ENCODE data around the gene HHLA2.
A peak's percentile ranks its signal among the peaks of the same experiment; 100 is the strongest.

Gene HHLA2

GRCh38 chr3:108406063-108406660 is 109.8 kb downstream of the HHLA2 start:
- Histone ChIP-seq H3K36me3 (ENCODE audit: control insufficient read depth, insufficient read depth, low read length) (no peaks in the 10 kb centered on the region), H2BK120ac (ENCODE audit: low read depth, low read length) (no peak overlapping the region), H2BK5ac (ENCODE audit: low read length) (no peak overlapping the region), H4K8ac (ENCODE audit: low read depth, low read length) (no peak overlapping the region), H3K4me1 (ENCODE audit: control insufficient read depth, low read depth, low read length) (no peaks in the 10 kb centered on the region), H3K27ac (ENCODE audit: low read depth, low read length) (no peak overlapping the region), H3K27me3 (ENCODE audit: insufficient read depth, low read length, poor library complexity) (no peaks in the 10 kb centered on the region), H3K4me2 (ENCODE audit: low read length) (no peak overlapping the region), H3K79me1 (ENCODE audit: low read length) (no peaks in the 10 kb centered on the region), H3K79me2 (ENCODE audit: control insufficient read depth, insufficient read depth, low read length) (no peaks in the 10 kb centered on the region), H2BK15ac (replicated peaks; ENCODE audit: low read depth) (no peak overlapping the region), H3K56ac (ENCODE audit: low read length) (no peak overlapping the region), H2AK5ac (ENCODE audit: low read length) (no peak overlapping the region), H4K5ac (ENCODE audit: low read length) (no peak overlapping the region), H3K4me3 (ENCODE audit: low read length) (no peak overlapping the region), H3K9ac (ENCODE audit: low read length) (no peak overlapping the region), H3K18ac (ENCODE audit: low read length) (no peak overlapping the region), H3K4ac (ENCODE audit: low read depth, low read length) (no peak overlapping the region), H3K23ac (ENCODE audit: low read length) (no peak overlapping the region)
- WGBS (ENCODE audit: extremely low coverage, insufficient coverage, low lambda C conversion rate): no CpG with 5 or more reads among the region's 3 CpGs
- no peak for DNase-seq

GRCh38 chr3:108406661-108407206 is 110.4 kb downstream of the HHLA2 start:
- no CpG with 5 or more reads among the region's 7 CpGs for WGBS (ENCODE audit: extremely low coverage, insufficient coverage, low lambda C conversion rate)
- H3K9ac ChIP-seq (ENCODE audit: low read length): no peak overlapping the region
- peak; percentile 62 for DNase-seq

GRCh38 chr3:108407886-108408285 is 111.5 kb downstream of the HHLA2 start:
- WGBS (ENCODE audit: extremely low coverage, insufficient coverage, low lambda C conversion rate): no CpG with 5 or more reads among the region's 3 CpGs
- H3K4ac ChIP-seq (ENCODE audit: low read depth, low read length): no peak overlapping the region

More at GRCh38 chr3:108406661-108407206, 110.4 kb downstream of the HHLA2 start:
- Histone ChIP-seq H3K56ac (ENCODE audit: low read length) (no peak overlapping the region), H3K4me1 (ENCODE audit: control insufficient read depth, low read depth, low read length) (no peaks in the 10 kb centered on the region), H2BK5ac (ENCODE audit: low read length) (no peak overlapping the region), H2BK120ac (ENCODE audit: low read depth, low read length) (no peak overlapping the region), H4K8ac (ENCODE audit: low read depth, low read length) (no peak overlapping the region), H3K23ac (ENCODE audit: low read length) (no peak overlapping the region), H3K4ac (ENCODE audit: low read depth, low read length) (no peak overlapping the region), H2AK5ac (ENCODE audit: low read length) (no peak overlapping the region), H3K27ac (ENCODE audit: low read depth, low read length) (no peak overlapping the region), H3K79me2 (ENCODE audit: control insufficient read depth, insufficient read depth, low read length) (no peaks in the 10 kb centered on the region), H3K4me2 (ENCODE audit: low read length) (no peak overlapping the region), H3K18ac (ENCODE audit: low read length) (no peak overlapping the region), H3K4me3 (ENCODE audit: low read length) (no peak overlapping the region), H2BK15ac (replicated peaks; ENCODE audit: low read depth) (no peak overlapping the region), H3K27me3 (ENCODE audit: insufficient read depth, low read length, poor library complexity) (no peaks in the 10 kb centered on the region), H3K79me1 (ENCODE audit: low read length) (no peaks in the 10 kb centered on the region), H3K36me3 (ENCODE audit: control insufficient read depth, insufficient read depth, low read length) (no peaks in the 10 kb centered on the region), H4K5ac (ENCODE audit: low read length) (no peak overlapping the region)

GRCh38 chr3:108408883-108409799 is 112.8 kb downstream of the HHLA2 start:
- Histone ChIP-seq H3K4me1 (ENCODE audit: control insufficient read depth, low read depth, low read length) (no peaks in the 10 kb centered on the region), H3K4me3 (ENCODE audit: low read length) (no peak overlapping the region), H3K27ac (ENCODE audit: low read depth, low read length) (no peak overlapping the region), H3K79me1 (ENCODE audit: low read length) (no peaks in the 10 kb centered on the region), H3K4ac (ENCODE audit: low read depth, low read length) (no peak overlapping the region), H3K18ac (ENCODE audit: low read length) (no peak overlapping the region), H3K9ac (ENCODE audit: low read length) (no peak overlapping the region), H3K36me3 (ENCODE audit: control insufficient read depth, insufficient read depth, low read length) (no peaks in the 10 kb centered on the region), H3K4me2 (ENCODE audit: low read length) (no peak overlapping the region), H2AK5ac (ENCODE audit: low read length) (no peak overlapping the region), H3K27me3 (ENCODE audit: insufficient read depth, low read length, poor library complexity) (no peaks in the 10 kb centered on the region), H3K56ac (ENCODE audit: low read length) (no peak overlapping the region), H4K5ac (ENCODE audit: low read length) (no peak overlapping the region), H2BK15ac (replicated peaks; ENCODE audit: low read depth) (no peak overlapping the region), H2BK120ac (ENCODE audit: low read depth, low read length) (no peak overlapping the region), H3K23ac (ENCODE audit: low read length) (no peak overlapping the region), H4K8ac (ENCODE audit: low read depth, low read length) (no peak overlapping the region), H2BK5ac (ENCODE audit: low read length) (no peak overlapping the region), H3K79me2 (ENCODE audit: control insufficient read depth, insufficient read depth, low read length) (no peaks in the 10 kb centered on the region)
- no CpG with 5 or more reads among the region's 7 CpGs for WGBS (ENCODE audit: extremely low coverage, insufficient coverage, low lambda C conversion rate)
- no peak for DNase-seq

More at GRCh38 chr3:108407886-108408285, 111.5 kb downstream of the HHLA2 start:
- Histone ChIP-seq H3K27ac (ENCODE audit: low read depth, low read length) (no peak overlapping the region), H3K4me2 (ENCODE audit: low read length) (no peak overlapping the region), H2BK15ac (replicated peaks; ENCODE audit: low read depth) (no peak overlapping the region), H3K56ac (ENCODE audit: low read length) (no peak overlapping the region), H3K9ac (ENCODE audit: low read length) (no peak overlapping the region), H4K8ac (ENCODE audit: low read depth, low read length) (no peak overlapping the region), H3K4me1 (ENCODE audit: control insufficient read depth, low read depth, low read length) (no peaks in the 10 kb centered on the region), H2AK5ac (ENCODE audit: low read length) (no peak overlapping the region), H2BK120ac (ENCODE audit: low read depth, low read length) (no peak overlapping the region), H3K79me2 (ENCODE audit: control insufficient read depth, insufficient read depth, low read length) (no peaks in the 10 kb centered on the region), H3K23ac (ENCODE audit: low read length) (no peak overlapping the region), H3K36me3 (ENCODE audit: control insufficient read depth, insufficient read depth, low read length) (no peaks in the 10 kb centered on the region), H3K4me3 (ENCODE audit: low read length) (no peak overlapping the region), H3K18ac (ENCODE audit: low read length) (no peak overlapping the region), H3K27me3 (ENCODE audit: insufficient read depth, low read length, poor library complexity) (no peaks in the 10 kb centered on the region), H2BK5ac (ENCODE audit: low read length) (no peak overlapping the region), H4K5ac (ENCODE audit: low read length) (no peak overlapping the region), H3K79me1 (ENCODE audit: low read length) (no peaks in the 10 kb centered on the region)
- no peak for DNase-seq

GRCh38 chr3:108409800-108410178 is 113.4 kb downstream of the HHLA2 start:
- no CpG with 5 or more reads among the region's 4 CpGs for WGBS (ENCODE audit: extremely low coverage, insufficient coverage, low lambda C conversion rate)
- Histone ChIP-seq H2BK5ac (ENCODE audit: low read length) (no peak overlapping the region), H3K36me3 (ENCODE audit: control insufficient read depth, insufficient read depth, low read length) (no peaks in the 10 kb centered on the region)

More at GRCh38 chr3:108409800-108410178, 113.4 kb downstream of the HHLA2 start:
- no peak overlapping the region for H3K27ac ChIP-seq (ENCODE audit: low read depth, low read length)
- no peaks in the 10 kb centered on the region for H3K4me1 ChIP-seq (ENCODE audit: control insufficient read depth, low read depth, low read length)
- H3K79me1 ChIP-seq (ENCODE audit: low read length): no peaks in the 10 kb centered on the region
- no peak overlapping the region for H3K56ac ChIP-seq (ENCODE audit: low read length)
- H4K5ac ChIP-seq (ENCODE audit: low read length): no peak overlapping the region
- no peak overlapping the region for H3K4me2 ChIP-seq (ENCODE audit: low read length)
- no peak overlapping the region for H3K23ac ChIP-seq (ENCODE audit: low read length)
- H2BK120ac ChIP-seq (ENCODE audit: low read depth, low read length): no peak overlapping the region
- no peak overlapping the region for H3K18ac ChIP-seq (ENCODE audit: low read length)
- H3K4me3 ChIP-seq (ENCODE audit: low read length): no peak overlapping the region
- H3K79me2 ChIP-seq (ENCODE audit: control insufficient read depth, insufficient read depth, low read length): no peaks in the 10 kb centered on the region
- H2AK5ac ChIP-seq (ENCODE audit: low read length): no peak overlapping the region
- H3K27me3 ChIP-seq (ENCODE audit: insufficient read depth, low read length, poor library complexity): no peaks in the 10 kb centered on the region
- no peak overlapping the region for H3K4ac ChIP-seq (ENCODE audit: low read depth, low read length)
- H4K8ac ChIP-seq (ENCODE audit: low read depth, low read length): no peak overlapping the region
- H2BK15ac ChIP-seq (replicated peaks; ENCODE audit: low read depth): no peak overlapping the region
- DNase-seq: no peak
- H3K9ac ChIP-seq (ENCODE audit: low read length): no peak overlapping the region
